Parathyroid adenoma (tissue), 2 donors: ENCODE data around the gene NIF3L1.

Experiments
- H2AFZ ChIP-seq: fragments of 300-600 bp; sonication (generic); one replicate; pipeline ENCODE4 v1.7.0; 2017; ENCODE audit warnings: antibody characterized with exemption, mild to moderate bottlenecking
- H3K27ac ChIP-seq: fragments of 300-600 bp; sonication (generic); one replicate; pipeline ENCODE4 v1.7.0; 2017
- H3K27me3 ChIP-seq: fragments of 300-600 bp; sonication (generic); one replicate; pipeline ENCODE4 v1.7.0; 2017; ENCODE audit warnings: low read length; ENCODE audit not compliant: control insufficient read depth, insufficient read depth
- H3K36me3 ChIP-seq: fragments of 300-600 bp; sonication (generic); one replicate; pipeline ENCODE4 v1.7.0; 2017; ENCODE audit warnings: low read length; ENCODE audit not compliant: control insufficient read depth, insufficient read depth
- H3K4me1 ChIP-seq: fragments of 300-600 bp; sonication (generic); one replicate; pipeline ENCODE4 v1.7.0; 2017; ENCODE audit warnings: control low read depth
- H3K4me2 ChIP-seq: fragments of 300-600 bp; sonication (generic); one replicate; pipeline ENCODE4 v1.7.0; 2017; ENCODE audit warnings: low read length
- H3K4me3 ChIP-seq: fragments of 300-600 bp; sonication (generic); one replicate; pipeline ENCODE4 v1.7.0; 2017; ENCODE audit warnings: low read depth, low read length
- H3K79me2 ChIP-seq: fragments of 300-600 bp; sonication (generic); one replicate; pipeline ENCODE4 v1.7.0; 2017; ENCODE audit warnings: control low read depth
- H3K9ac ChIP-seq: fragments of 300-600 bp; sonication (generic); one replicate; pipeline ENCODE4 v1.7.0; 2017; ENCODE audit warnings: mild to moderate bottlenecking
- H3K9me3 ChIP-seq: fragments of 300-600 bp; sonication (generic); one replicate; pipeline ENCODE4 v1.7.0; 2017; ENCODE audit warnings: low read length; ENCODE audit not compliant: control insufficient read depth
- CTCF ChIP-seq: fragments of 300-600 bp; sonication (generic); IDR thresholded peaks from one replicate; pipeline ENCODE4 v1.7.0; 2017; ENCODE audit warnings: antibody characterized with exemption, mild to moderate bottlenecking
- donor health status: primary hyperparathyroidism.

NIF3L1 gene

GRCh38 chr2:200861617-200862155 lies 27.5 kb upstream of the NIF3L1 start:
- H3K79me2 ChIP-seq = peaks cover 52% of the 10 kb centered on the region
- peaks cover 9% of the 10 kb centered on the region for H3K4me1 ChIP-seq
- no peak overlapping the region for H2AFZ ChIP-seq
- peak overlapping the region; percentile 98 for H3K27ac ChIP-seq
- H3K27me3 ChIP-seq = no peaks in the 10 kb centered on the region
- no peak overlapping the region for H3K9ac ChIP-seq
- no peaks in the 10 kb centered on the region for H3K9me3 ChIP-seq
- peaks cover 6% of the 10 kb centered on the region for H3K36me3 ChIP-seq
- TF ChIP-seq CTCF = no peak
- H3K4me3 ChIP-seq = peak overlapping the region; percentile 92
- H3K4me2 ChIP-seq = peak overlapping the region; percentile 89

GRCh38 chr2:200862532-200863000 lies 26.6 kb upstream of the NIF3L1 start:
- H3K9me3 ChIP-seq = no peaks in the 10 kb centered on the region
- H3K36me3 ChIP-seq = peaks cover 6% of the 10 kb centered on the region
- H3K4me3 ChIP-seq = peak overlapping the region; percentile 92
- H3K27ac ChIP-seq = peak overlapping the region; percentile 98
- TF ChIP-seq CTCF = no peak
- no peaks in the 10 kb centered on the region for H3K27me3 ChIP-seq
- peak overlapping the region; percentile 98 for H3K9ac ChIP-seq
- peak overlapping the region; percentile 96 for H3K4me2 ChIP-seq
- H2AFZ ChIP-seq = no peak overlapping the region
- peaks cover 9% of the 10 kb centered on the region for H3K4me1 ChIP-seq
- peaks cover 51% of the 10 kb centered on the region for H3K79me2 ChIP-seq

- Histone ChIP-seq H3K27ac (peak overlapping the region; percentile 98), H3K9ac (peak overlapping the region; percentile 98), H3K4me3 (peak overlapping the region; percentile 92), H2AFZ (peak overlapping the region; percentile 93), H3K27me3 (no peaks in the 10 kb centered on the region), H3K9me3 (no peaks in the 10 kb centered on the region), H3K4me1 (peaks cover 8% of the 10 kb centered on the region), H3K36me3 (peaks cover 6% of the 10 kb centered on the region), H3K4me2 (peak overlapping the region; percentile 96), H3K79me2 (peaks cover 39% of the 10 kb centered on the region)
- no peak for TF ChIP-seq CTCF
Measured at GRCh38 chr2:200863782-200864175, 25.4 kb upstream of the NIF3L1 start.

- H3K4me3 ChIP-seq = peak within 1 kb of the TSS; percentile 92
- TF ChIP-seq CTCF = no peak
- peak within 1 kb of the TSS; percentile 93 for H2AFZ ChIP-seq
- peaks cover 33% of the 10 kb centered on the region for H3K79me2 ChIP-seq
- H3K27ac ChIP-seq = peak within 1 kb of the TSS; percentile 98
- peaks cover 3% of the 10 kb centered on the region for H3K4me1 ChIP-seq
- no peaks in the 10 kb centered on the region for H3K9me3 ChIP-seq
- H3K36me3 ChIP-seq = peaks cover 6% of the 10 kb centered on the region
- peak within 1 kb of the TSS; percentile 98 for H3K9ac ChIP-seq
- peak within 1 kb of the TSS; percentile 96 for H3K4me2 ChIP-seq
- H3K27me3 ChIP-seq = no peaks in the 10 kb centered on the region
Measured at GRCh38 chr2:200864176-200865034, 24.8 kb upstream of the NIF3L1 start, which contains the start of gene CLK1. Gene CLK1 (minus strand): TSS chr2:200864658. CDS start chr2:200861862, 2,796 bp downstream.
